ENCODE data around the gene PAQR3.

The PAQR3 gene

GRCh38 chr4:78939667-78940008, 400 bp upstream of the PAQR3 start:
- Histone ChIP-seq H3K4me3 (IDR thresholded peaks at IDR 0.05; ENCODE audit: insufficient read depth, low read depth, low read length) (no peak overlapping the region), H2AFZ (ENCODE audit: low read depth) (peak overlapping the region; percentile 82), H3K4me1 (ENCODE audit: low read depth, poor library complexity, severe bottlenecking) (peaks cover 29% of the 10 kb centered on the region), H3K27ac (no peak overlapping the region), H3K9ac (peak overlapping the region; percentile 66; the same call in 1 of the 2 replicates), H3K79me2 (ENCODE audit: insufficient read depth, low read depth) (no peaks in the 10 kb centered on the region; the same call in 1 of the 2 replicates), H4K20me1 (ENCODE audit: insufficient read depth) (no peaks in the 10 kb centered on the region), H3K27me3 (ENCODE audit: insufficient read depth, low read depth) (no peaks in the 10 kb centered on the region), H3K4me2 (peak overlapping the region; percentile 56), H3K36me3 (ENCODE audit: insufficient read depth) (no peaks in the 10 kb centered on the region)
- no peak for TF ChIP-seq CTCF (conservative IDR thresholded peaks at IDR 0.05; ENCODE audit: low read depth, low read length)

GRCh38 chr4:78938474-78938867, 767 bp downstream of the PAQR3 start:
- Histone ChIP-seq H3K79me2 (ENCODE audit: insufficient read depth, low read depth) (no peaks in the 10 kb centered on the region; the same call in 1 of the 2 replicates), H3K4me3 (IDR thresholded peaks at IDR 0.05; ENCODE audit: insufficient read depth, low read depth, low read length) (peak overlapping the region; percentile 69), H3K4me2 (peak overlapping the region; percentile 92), H3K4me1 (ENCODE audit: low read depth, poor library complexity, severe bottlenecking) (peaks cover 29% of the 10 kb centered on the region), H4K20me1 (ENCODE audit: insufficient read depth) (no peaks in the 10 kb centered on the region), H3K9ac (peak overlapping the region; percentile 66; the same call in 1 of the 2 replicates), H3K27me3 (ENCODE audit: insufficient read depth, low read depth) (no peaks in the 10 kb centered on the region), H3K27ac (no peak overlapping the region), H3K36me3 (ENCODE audit: insufficient read depth) (no peaks in the 10 kb centered on the region), H2AFZ (ENCODE audit: low read depth) (peak overlapping the region; percentile 82; the same call in 1 of the 2 replicates)
- TF ChIP-seq CTCF (conservative IDR thresholded peaks at IDR 0.05; ENCODE audit: low read depth, low read length), result no peak

GRCh38 chr4:78937837-78938236, 1.4 kb downstream of the PAQR3 start:
- Histone ChIP-seq H3K79me2 (ENCODE audit: insufficient read depth, low read depth) (no peaks in the 10 kb centered on the region; the same call in 1 of the 2 replicates), H3K4me2 (peak overlapping the region; percentile 92; the same call in 1 of the 2 replicates), H4K20me1 (ENCODE audit: insufficient read depth) (no peaks in the 10 kb centered on the region), H3K4me1 (ENCODE audit: low read depth, poor library complexity, severe bottlenecking) (peaks cover 29% of the 10 kb centered on the region), H3K27ac (no peak overlapping the region), H2AFZ (ENCODE audit: low read depth) (no peak overlapping the region), H3K27me3 (ENCODE audit: insufficient read depth, low read depth) (no peaks in the 10 kb centered on the region), H3K9ac (no peak overlapping the region), H3K36me3 (ENCODE audit: insufficient read depth) (no peaks in the 10 kb centered on the region), H3K4me3 (IDR thresholded peaks at IDR 0.05; ENCODE audit: insufficient read depth, low read depth, low read length) (peak overlapping the region; percentile 62)
- TF ChIP-seq CTCF (conservative IDR thresholded peaks at IDR 0.05; ENCODE audit: low read depth, low read length), result no peak

- no peak for TF ChIP-seq CTCF (conservative IDR thresholded peaks at IDR 0.05; ENCODE audit: low read depth, low read length)
- no peak overlapping the region for H3K27ac ChIP-seq
- H3K27me3 ChIP-seq (ENCODE audit: insufficient read depth, low read depth), result no peaks in the 10 kb centered on the region
- H3K79me2 ChIP-seq (ENCODE audit: insufficient read depth, low read depth), result no peaks in the 10 kb centered on the region; the same call in 1 of the 2 replicates
- H3K4me2 ChIP-seq, result no peak overlapping the region
- H2AFZ ChIP-seq (ENCODE audit: low read depth), result no peak overlapping the region
- no peak overlapping the region for H3K4me3 ChIP-seq (IDR thresholded peaks at IDR 0.05; ENCODE audit: insufficient read depth, low read depth, low read length)
- H3K9ac ChIP-seq, result no peak overlapping the region
- no peaks in the 10 kb centered on the region for H3K36me3 ChIP-seq (ENCODE audit: insufficient read depth)
- no peaks in the 10 kb centered on the region for H4K20me1 ChIP-seq (ENCODE audit: insufficient read depth)
- peaks cover 29% of the 10 kb centered on the region for H3K4me1 ChIP-seq (ENCODE audit: low read depth, poor library complexity, severe bottlenecking)
These were observed 2.2 kb downstream of the PAQR3 start for GRCh38 chr4:78936989-78937388.

All from KMS-11 (cell line).